Activated T-helper 17 cell treated with anti-CD3 and anti-CD28 coated beads, Interleukin-2, amount 50 U/mL, for 72 hours (primary cell): ENCODE measurements around the gene NEK10. TPM values are rescaled to one million over a fixed set of nuclear protein-coding genes. Genes with fewer than 3 reads are reported as not detected.

Experiments
- ATAC-seq: fragments of 150-1000 bp; cut with Tn5 transposase; replicated peaks from 2 replicates; pipeline ENCODE4 v1.10.0; 2021; ENCODE audit warnings: mild to moderate bottlenecking, moderate library complexity
- H3K27ac Mint-ChIP-seq: one replicate; pipeline ENCODE4 v1.8.0; 2022; ENCODE audit warnings: mixed read lengths
- H3K27me3 Mint-ChIP-seq: one replicate; pipeline ENCODE4 v1.8.0; 2022; ENCODE audit warnings: mixed read lengths
- H3K36me3 Mint-ChIP-seq: one replicate; pipeline ENCODE4 v1.8.0; 2022; ENCODE audit warnings: low read depth, mild to moderate bottlenecking, mixed read lengths
- H3K4me1 Mint-ChIP-seq: one replicate; pipeline ENCODE4 v1.8.0; 2022; ENCODE audit warnings: mixed read lengths
- H3K4me3 Mint-ChIP-seq: one replicate; pipeline ENCODE4 v1.8.0; 2022; ENCODE audit warnings: mild to moderate bottlenecking, mixed read lengths
- H3K9me3 Mint-ChIP-seq: one replicate; pipeline ENCODE4 v1.8.0; 2022; ENCODE audit warnings: mixed read lengths
- total RNA-seq, 2 donors: library from RNA; stranded (reverse); gene quantifications; one replicate each; pipeline ENCODE4 v1.2.3, GENCODE V29; 2022

Gene NEK10
- total RNA-seq, 2 donors from 2014 or later, result 0.61 to 1.6 TPM

- Mint-ChIP-seq H3K27ac (no peak overlapping the region), H3K4me1 (no peaks in the 10 kb centered on the region), H3K27me3 (no peaks in the 10 kb centered on the region), H3K36me3 (no peaks in the 10 kb centered on the region), H3K9me3 (no peaks in the 10 kb centered on the region), H3K4me3 (no peak overlapping the region)
- no peak for ATAC-seq
Observed at GRCh38 chr3:27171113-27171512, 198.1 kb downstream of the NEK10 start.

GRCh38 chr3:27166888-27167287 lies 202.3 kb downstream of the NEK10 start:
- Mint-ChIP-seq H3K9me3 (no peaks in the 10 kb centered on the region), H3K4me3 (no peak overlapping the region), H3K27ac (no peak overlapping the region)

GRCh38 chr3:27165321-27165721 lies 203.9 kb downstream of the NEK10 start:
- Mint-ChIP-seq H3K27ac (no peak overlapping the region), H3K4me1 (no peaks in the 10 kb centered on the region), H3K9me3 (no peaks in the 10 kb centered on the region), H3K4me3 (no peak overlapping the region), H3K36me3 (no peaks in the 10 kb centered on the region), H3K27me3 (no peaks in the 10 kb centered on the region)
- ATAC-seq, result no peak

More at GRCh38 chr3:27166888-27167287, 202.3 kb downstream of the NEK10 start:
- Mint-ChIP-seq H3K36me3 (no peaks in the 10 kb centered on the region), H3K27me3 (no peaks in the 10 kb centered on the region), H3K4me1 (no peaks in the 10 kb centered on the region)
- ATAC-seq, result no peak

GRCh38 chr3:27160779-27161287 lies 208.3 kb downstream of the NEK10 start:
- Mint-ChIP-seq H3K36me3 (no peaks in the 10 kb centered on the region), H3K4me3 (no peak overlapping the region), H3K9me3 (peaks cover 7% of the 10 kb centered on the region), H3K4me1 (no peaks in the 10 kb centered on the region), H3K27me3 (no peaks in the 10 kb centered on the region), H3K27ac (no peak overlapping the region)
- no peak for ATAC-seq

GRCh38 chr3:27160146-27160545 lies 209.0 kb downstream of the NEK10 start:
- Mint-ChIP-seq H3K4me1 (no peaks in the 10 kb centered on the region), H3K27ac (no peak overlapping the region), H3K4me3 (no peak overlapping the region), H3K9me3 (peaks cover 7% of the 10 kb centered on the region), H3K36me3 (no peaks in the 10 kb centered on the region), H3K27me3 (no peaks in the 10 kb centered on the region)
- ATAC-seq, result no peak

- Mint-ChIP-seq H3K27me3 (peaks cover 4% of the 10 kb centered on the region), H3K9me3 (no peaks in the 10 kb centered on the region), H3K27ac (no peak overlapping the region), H3K4me1 (no peaks in the 10 kb centered on the region), H3K4me3 (no peak overlapping the region), H3K36me3 (no peaks in the 10 kb centered on the region)
- no peak for ATAC-seq
Observed at GRCh38 chr3:27147215-27147614, 222.0 kb downstream of the NEK10 start.

GRCh38 chr3:27146786-27147185 lies 222.4 kb downstream of the NEK10 start:
- H3K27me3 Mint-ChIP-seq, result peaks cover 4% of the 10 kb centered on the region
- H3K4me1 Mint-ChIP-seq, result no peaks in the 10 kb centered on the region

GRCh38 chr3:27145719-27146118 lies 223.5 kb downstream of the NEK10 start:
- Mint-ChIP-seq H3K36me3 (no peaks in the 10 kb centered on the region), H3K9me3 (peaks cover 7% of the 10 kb centered on the region), H3K4me1 (no peaks in the 10 kb centered on the region), H3K27me3 (no peaks in the 10 kb centered on the region), H3K27ac (no peak overlapping the region), H3K4me3 (no peak overlapping the region)
- ATAC-seq, result no peak

More at GRCh38 chr3:27146786-27147185, 222.4 kb downstream of the NEK10 start:
- Mint-ChIP-seq H3K27ac (no peak overlapping the region), H3K4me3 (no peak overlapping the region), H3K36me3 (no peaks in the 10 kb centered on the region), H3K9me3 (peaks cover under 1% of the 10 kb centered on the region)
- ATAC-seq, result no peak

GRCh38 chr3:27141668-27142067 lies 227.5 kb downstream of the NEK10 start:
- Mint-ChIP-seq H3K36me3 (no peaks in the 10 kb centered on the region), H3K9me3 (peaks cover 12% of the 10 kb centered on the region), H3K4me3 (no peak overlapping the region), H3K27me3 (no peaks in the 10 kb centered on the region), H3K27ac (no peak overlapping the region), H3K4me1 (no peaks in the 10 kb centered on the region)
- no peak for ATAC-seq

GRCh38 chr3:27138562-27138961 lies 230.6 kb downstream of the NEK10 start:
- H3K27me3 Mint-ChIP-seq, result no peaks in the 10 kb centered on the region
- no peak overlapping the region for H3K27ac Mint-ChIP-seq
- H3K9me3 Mint-ChIP-seq, result peaks cover 12% of the 10 kb centered on the region
- no peak for ATAC-seq
- H3K4me3 Mint-ChIP-seq, result no peak overlapping the region
- no peaks in the 10 kb centered on the region for H3K36me3 Mint-ChIP-seq
- no peaks in the 10 kb centered on the region for H3K4me1 Mint-ChIP-seq

GRCh38 chr3:27138005-27138404 lies 231.2 kb downstream of the NEK10 start:
- Mint-ChIP-seq H3K27ac (no peak overlapping the region), H3K36me3 (no peaks in the 10 kb centered on the region), H3K4me1 (no peaks in the 10 kb centered on the region), H3K27me3 (no peaks in the 10 kb centered on the region), H3K4me3 (no peak overlapping the region), H3K9me3 (peaks cover 12% of the 10 kb centered on the region)
- no peak for ATAC-seq

GRCh38 chr3:27134171-27134796 lies 234.9 kb downstream of the NEK10 start:
- H3K4me1 Mint-ChIP-seq, result no peaks in the 10 kb centered on the region
- H3K27ac Mint-ChIP-seq, result no peak overlapping the region
- no peaks in the 10 kb centered on the region for H3K36me3 Mint-ChIP-seq

GRCh38 chr3:27133060-27133459 lies 236.1 kb downstream of the NEK10 start:
- Mint-ChIP-seq H3K9me3 (no peaks in the 10 kb centered on the region), H3K4me3 (no peak overlapping the region), H3K4me1 (no peaks in the 10 kb centered on the region), H3K36me3 (no peaks in the 10 kb centered on the region), H3K27me3 (no peaks in the 10 kb centered on the region), H3K27ac (no peak overlapping the region)
- ATAC-seq, result no peak

More at GRCh38 chr3:27134171-27134796, 234.9 kb downstream of the NEK10 start:
- no peak overlapping the region for H3K4me3 Mint-ChIP-seq
- H3K9me3 Mint-ChIP-seq, result no peaks in the 10 kb centered on the region
- peak; percentile 75 for ATAC-seq
- no peaks in the 10 kb centered on the region for H3K27me3 Mint-ChIP-seq

GRCh38 chr3:27130796-27131195 lies 238.4 kb downstream of the NEK10 start:
- Mint-ChIP-seq H3K27ac (no peak overlapping the region), H3K36me3 (no peaks in the 10 kb centered on the region), H3K4me3 (no peak overlapping the region), H3K4me1 (no peaks in the 10 kb centered on the region), H3K9me3 (no peaks in the 10 kb centered on the region), H3K27me3 (no peaks in the 10 kb centered on the region)
- no peak for ATAC-seq

- no peak for ATAC-seq
- no peak overlapping the region for H3K27ac Mint-ChIP-seq
- no peaks in the 10 kb centered on the region for H3K27me3 Mint-ChIP-seq
- no peaks in the 10 kb centered on the region for H3K36me3 Mint-ChIP-seq
- H3K4me1 Mint-ChIP-seq, result no peaks in the 10 kb centered on the region
- H3K9me3 Mint-ChIP-seq, result no peaks in the 10 kb centered on the region
- H3K4me3 Mint-ChIP-seq, result no peak overlapping the region
Observed at GRCh38 chr3:27127879-27128278, 241.3 kb downstream of the NEK10 start.
